ENCODE results near the gene PLA2G4E.
A peak's percentile ranks its signal among the peaks of the same experiment; 100 is the strongest.

The PLA2G4E gene

GRCh38 chr15:41975669-41976068 is 45.2 kb downstream of the PLA2G4E start:
- no peak for DNase-seq (ENCODE audit: low read depth)

- DNase-seq (ENCODE audit: low read depth) = no peak
Measured at GRCh38 chr15:41974041-41974440, 46.8 kb downstream of the PLA2G4E start.

- DNase-seq (ENCODE audit: low read depth) = peak; percentile 99
Measured at GRCh38 chr15:41972253-41973242, 48.3 kb downstream of the PLA2G4E start, which contains the start of gene EHD4. Gene EHD4 (minus strand): TSS chr15:41972557. CDS start chr15:41972494, 63 bp downstream.

DNA sequence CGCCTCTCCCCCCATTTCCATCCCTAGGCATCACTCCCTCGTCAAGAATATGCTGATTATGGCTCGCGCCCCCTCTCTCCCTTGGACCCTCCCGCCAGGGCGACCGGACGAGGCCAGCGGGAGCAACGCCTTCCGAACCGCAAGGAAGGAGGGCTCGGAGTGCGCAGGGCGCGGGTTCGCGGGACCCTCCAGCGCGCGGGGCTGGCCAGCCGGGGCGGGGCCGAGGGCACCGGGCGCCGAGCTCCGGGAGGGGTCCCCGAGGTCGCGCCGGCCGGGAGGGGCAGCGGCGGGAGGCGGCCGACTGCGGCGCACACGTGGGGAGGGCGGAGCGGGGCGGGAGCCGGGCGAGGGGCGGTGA is 49.0 kb downstream of the PLA2G4E start:
- no peak for DNase-seq (ENCODE audit: low read depth)

DNA sequence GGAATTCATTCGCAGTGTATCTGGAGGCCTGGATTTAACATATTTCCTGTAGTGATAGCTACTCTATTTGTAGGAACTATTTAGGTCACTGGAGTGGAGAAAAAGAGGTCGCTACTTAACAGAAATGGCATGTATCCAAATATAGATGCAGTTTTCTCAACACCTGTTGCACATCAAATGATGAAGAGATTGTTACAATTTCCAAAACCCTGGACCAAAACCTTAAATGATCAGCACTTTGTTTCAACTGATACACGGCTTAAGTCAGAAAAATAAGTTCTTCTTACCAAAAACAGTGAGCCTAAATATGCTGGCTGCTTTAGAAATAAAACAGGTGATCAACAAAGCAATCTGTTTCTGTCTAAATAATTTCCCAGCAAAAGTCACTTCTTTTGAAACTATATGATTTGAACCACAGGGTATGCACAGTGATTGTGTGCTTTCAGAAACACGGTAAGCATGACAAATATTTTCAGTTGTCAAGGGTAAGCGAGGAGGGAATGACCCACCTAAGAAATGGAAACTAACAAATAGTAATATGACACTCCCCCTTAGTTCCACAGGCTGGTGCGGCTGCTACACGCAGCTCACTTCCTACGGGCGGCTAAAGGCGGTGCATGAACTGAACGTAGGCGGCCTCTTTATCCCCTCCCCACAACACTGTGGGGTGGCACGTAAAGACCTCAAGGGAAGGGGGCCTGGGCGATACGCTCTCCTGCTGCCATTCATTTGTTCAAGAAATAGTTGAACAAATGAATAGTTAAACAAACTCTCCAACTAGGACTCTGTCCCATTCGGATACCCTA is 49.5 kb downstream of the PLA2G4E start:
- DNase-seq (ENCODE audit: low read depth) = peak; percentile 28

DNA sequence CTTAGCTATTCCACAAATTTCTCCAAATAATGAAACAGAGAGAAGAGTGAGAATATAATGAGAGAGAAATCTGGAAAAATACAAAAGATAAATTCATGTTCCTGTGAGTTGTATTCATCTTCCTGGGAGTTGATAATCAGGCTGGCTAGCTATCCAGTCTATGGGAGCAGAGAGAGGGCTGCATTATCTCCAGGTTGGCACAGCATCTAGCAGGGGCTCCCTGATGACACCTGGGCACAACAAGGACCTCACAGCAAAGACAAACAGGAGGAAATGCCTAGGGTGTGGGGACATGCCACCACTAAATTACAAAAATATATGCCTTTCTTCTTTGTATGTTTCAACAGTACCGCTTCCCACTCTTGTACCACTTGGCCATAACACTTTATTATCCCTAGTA is 50.4 kb downstream of the PLA2G4E start:
- DNase-seq (ENCODE audit: low read depth) = no peak

- no peak for DNase-seq (ENCODE audit: low read depth)
Measured at GRCh38 chr15:41969851-41970431, 50.9 kb downstream of the PLA2G4E start.

GRCh38 chr15:41968701-41969100 is 52.1 kb downstream of the PLA2G4E start:
- DNase-seq (ENCODE audit: low read depth) = no peak

GRCh38 chr15:41967506-41968206 is 53.2 kb downstream of the PLA2G4E start:
- DNase-seq (ENCODE audit: low read depth) = no peak

DNA sequence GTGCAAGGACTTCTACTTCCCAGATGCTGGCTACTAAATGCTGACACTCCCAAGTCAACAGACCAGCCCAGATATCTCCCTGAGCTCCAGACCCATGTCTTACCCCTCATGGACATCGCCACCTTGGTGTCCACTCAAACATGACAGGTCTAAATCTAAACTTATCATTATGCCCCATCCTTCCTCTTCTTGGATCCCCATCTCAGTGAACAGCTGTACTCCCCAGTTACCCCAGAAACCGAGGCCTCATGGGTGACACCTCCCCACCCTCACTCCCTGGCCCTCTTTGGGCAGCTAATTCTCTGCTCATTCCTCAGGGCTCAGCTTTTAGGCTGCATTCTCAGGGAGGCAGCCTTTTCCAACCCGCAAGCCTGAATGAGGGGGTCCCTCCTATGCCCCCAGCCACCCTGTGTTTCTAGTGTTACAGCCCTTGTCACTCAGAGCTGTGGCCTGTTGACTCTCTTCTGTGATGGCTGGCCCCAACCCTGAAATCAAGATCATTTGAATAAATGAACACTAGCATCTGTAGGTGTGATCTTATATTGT is 53.8 kb downstream of the PLA2G4E start:
- no peak for DNase-seq (ENCODE audit: low read depth)

DNA sequence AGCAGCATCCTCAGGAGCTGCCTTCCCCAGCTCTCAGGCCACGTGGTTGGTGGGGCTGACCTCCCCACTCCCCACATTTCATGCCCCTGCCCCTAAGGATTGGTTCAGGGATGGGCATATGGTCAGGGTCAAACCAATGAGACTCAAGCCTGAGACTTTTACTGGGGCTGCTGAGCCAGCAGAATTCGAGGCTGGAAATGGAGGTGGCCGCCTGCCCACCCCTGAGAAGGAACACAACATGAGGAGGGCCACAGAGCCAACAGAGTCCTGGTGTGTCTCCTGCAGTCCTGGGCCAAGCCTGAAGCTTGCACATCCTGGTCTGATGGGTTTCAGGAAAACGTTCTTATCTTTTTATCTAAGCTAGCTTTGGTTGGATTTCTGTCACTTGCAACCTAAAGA is 54.4 kb downstream of the PLA2G4E start:
- no peak for DNase-seq (ENCODE audit: low read depth)

GRCh38 chr15:41965441-41966413 is 55.1 kb downstream of the PLA2G4E start:
- DNase-seq (ENCODE audit: low read depth) = no peak

DNA sequence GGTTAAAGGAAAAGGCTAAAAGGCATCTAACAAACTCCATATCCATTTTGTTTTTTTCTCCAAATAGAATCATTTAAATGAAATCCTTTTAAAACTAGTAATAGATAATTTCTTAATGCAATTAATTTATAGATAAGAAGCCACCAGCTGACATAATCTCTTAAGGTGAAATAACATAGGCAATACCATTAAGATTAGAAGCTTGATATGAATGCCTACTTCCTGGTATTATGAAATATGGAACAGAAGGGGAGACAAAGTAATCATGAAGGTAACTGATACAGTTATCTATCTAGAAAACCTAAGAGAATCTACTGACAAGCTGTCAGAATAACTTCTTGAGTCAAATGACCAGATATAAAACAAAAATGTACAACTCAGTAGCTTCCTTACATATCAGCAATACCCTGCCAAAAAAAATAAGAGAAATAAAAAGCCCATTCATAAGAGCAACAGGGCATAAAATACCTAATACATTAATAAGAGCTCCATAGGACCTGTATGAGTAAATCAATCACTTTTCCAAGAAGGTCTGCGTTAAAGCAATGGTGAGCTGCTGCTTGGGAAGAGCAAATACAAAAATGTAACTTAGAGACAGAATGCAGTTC is 59.1 kb downstream of the PLA2G4E start:
- DNase-seq (ENCODE audit: low read depth) = no peak

- no peak for DNase-seq (ENCODE audit: low read depth)
Measured at GRCh38 chr15:41961001-41961518, 59.8 kb downstream of the PLA2G4E start.

GRCh38 chr15:41958002-41958420 is 62.8 kb downstream of the PLA2G4E start:
- DNase-seq (ENCODE audit: low read depth) = no peak

GRCh38 chr15:41957021-41957897 is 63.6 kb downstream of the PLA2G4E start:
- DNase-seq (ENCODE audit: low read depth) = no peak

GRCh38 chr15:41955807-41956525 is 64.9 kb downstream of the PLA2G4E start:
- no peak for DNase-seq (ENCODE audit: low read depth)

DNA sequence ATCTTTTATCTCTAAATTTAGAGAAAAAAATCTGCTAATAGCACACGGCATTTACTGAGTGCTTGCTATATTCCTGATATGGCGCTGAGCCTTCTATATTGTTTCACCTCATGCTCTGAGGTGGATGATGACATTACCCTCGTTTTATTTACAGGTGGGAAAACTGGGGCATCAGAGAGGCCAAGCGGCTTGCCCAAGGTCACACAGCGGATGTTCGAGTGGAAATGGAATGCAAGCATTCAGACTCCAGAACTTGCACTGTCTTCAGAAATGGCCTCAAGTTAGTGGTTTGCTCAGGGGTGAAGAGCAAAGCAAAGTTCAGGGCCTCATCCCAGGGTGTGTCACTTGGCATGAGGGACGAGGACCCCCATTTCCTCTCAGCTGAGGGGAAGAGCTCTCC is 65.7 kb downstream of the PLA2G4E start:
- no peak for DNase-seq (ENCODE audit: low read depth)

All from stromal cell of bone marrow (primary cell).